ENCODE results near the gene KCNG3.

DNA sequence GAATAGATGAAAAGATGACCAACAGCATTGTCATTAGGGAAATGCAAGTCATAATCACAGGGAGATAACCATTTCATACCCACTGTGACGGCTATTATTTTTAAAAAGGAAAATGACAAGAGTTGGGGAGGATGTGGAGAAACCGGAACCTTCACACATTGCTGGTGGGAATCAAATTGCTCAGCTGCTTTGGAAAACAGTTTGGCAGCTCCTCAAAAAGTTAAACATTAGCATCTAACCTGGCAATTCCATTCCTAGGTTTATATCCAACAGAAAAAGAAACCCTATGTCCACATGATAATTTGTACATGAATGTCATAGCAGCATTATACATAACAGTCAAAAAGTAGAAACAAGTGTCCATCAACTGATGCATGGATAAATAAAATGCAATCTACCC, 58.2 kb downstream of the KCNG3 start:
- no peak for TF ChIP-seq POLR2A (IDR thresholded peaks at IDR 0.05)
- TF ChIP-seq, protein P1, sequence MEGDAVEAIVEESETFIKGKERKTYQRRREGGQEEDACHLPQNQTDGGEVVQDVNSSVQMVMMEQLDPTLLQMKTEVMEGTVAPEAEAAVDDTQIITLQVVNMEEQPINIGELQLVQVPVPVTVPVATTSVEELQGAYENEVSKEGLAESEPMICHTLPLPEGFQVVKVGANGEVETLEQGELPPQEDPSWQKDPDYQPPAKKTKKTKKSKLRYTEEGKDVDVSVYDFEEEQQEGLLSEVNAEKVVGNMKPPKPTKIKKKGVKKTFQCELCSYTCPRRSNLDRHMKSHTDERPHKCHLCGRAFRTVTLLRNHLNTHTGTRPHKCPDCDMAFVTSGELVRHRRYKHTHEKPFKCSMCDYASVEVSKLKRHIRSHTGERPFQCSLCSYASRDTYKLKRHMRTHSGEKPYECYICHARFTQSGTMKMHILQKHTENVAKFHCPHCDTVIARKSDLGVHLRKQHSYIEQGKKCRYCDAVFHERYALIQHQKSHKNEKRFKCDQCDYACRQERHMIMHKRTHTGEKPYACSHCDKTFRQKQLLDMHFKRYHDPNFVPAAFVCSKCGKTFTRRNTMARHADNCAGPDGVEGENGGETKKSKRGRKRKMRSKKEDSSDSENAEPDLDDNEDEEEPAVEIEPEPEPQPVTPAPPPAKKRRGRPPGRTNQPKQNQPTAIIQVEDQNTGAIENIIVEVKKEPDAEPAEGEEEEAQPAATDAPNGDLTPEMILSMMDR (IDR thresholded peaks at IDR 0.05) = no peak
